HCT116 (cell line): Measurements from ENCODE around the gene CPOX. TPM values are rescaled to one million over a fixed set of nuclear protein-coding genes. Genes with fewer than 3 reads are reported as not detected.

ENCODE experiments used
- ATAC-seq: fragments of 200-7000 bp; cut with Tn5 transposase; 2 replicates; pipeline ENCODE4 v1.9.1; 2020; ENCODE audit warnings: mild to moderate bottlenecking, moderate library complexity
- BruUV-seq: library from RNA; stranded (reverse); fragments of 400-500 nt; replicated peaks from 2 replicates; lab custom pipeline; 2021; lab: Mats Ljungman, UMichigan
- CTCF ChIA-PET: fragments of 300-600 bp; sonication (Branson Sonifier 250); formaldehyde crosslinking; loops from one replicate; lab custom pipeline; 2021; ENCODE audit warnings: antibody characterized with exemption; lab: Charles Lee
- POLR2A ChIA-PET: fragments of 300-600, 350-600 bp; sonication (Branson Sonifier 250); formaldehyde crosslinking; loops from one replicate; lab custom pipeline; 2021; ENCODE audit warnings: antibody characterized with exemption; lab: Charles Lee
- RAD21 ChIA-PET, 2 experiments: fragments of 300-600 bp; sonication (Branson Sonifier 250); formaldehyde crosslinking; loops; one replicate each; lab custom pipeline; 2023; ENCODE audit warnings: low total read pairs in 2 of 2; ENCODE audit not compliant: uncharacterized antibody in 2 of 2, unreplicated experiment in 2 of 2, low non-redundant PET in 1 of 2; lab: Charles Lee
- DNase-seq: peaks from one replicate; pipeline ENCODE4 v3.0.0-alpha.2; 2010; ENCODE audit warnings: low read depth, low spot score
- H2AFZ ChIP-seq: fragments of 200-600 bp; shearing (Covaris generic), sonication (generic); 2 replicates; pipeline ENCODE4 v1.6.1; 2017; ENCODE audit warnings: low read depth, mixed run types, mixed read lengths, antibody characterized with exemption, low read length; ENCODE audit not compliant: poor library complexity, severe bottlenecking
- H3K27ac ChIP-seq: 2 replicates; pipeline ENCODE4 v1.5.1; 2012; ENCODE audit warnings: low read depth, low read length
- H3K27me3 ChIP-seq: fragments of 200-600 bp; sonication (generic); 2 replicates; pipeline ENCODE4 v1.6.1; 2016; ENCODE audit warnings: mixed run types, low read length, mixed read lengths; ENCODE audit not compliant: insufficient read depth
- H3K36me3 ChIP-seq, 2 experiments: fragments of 200-500 bp in 1 of 2; fragments of 200-600 bp in 1 of 2; sonication (Bioruptor generic) in 1 of 2; sonication (generic) in 1 of 2; 2 replicates each; pipeline versions ENCODE4 v1.5.1 to v1.6.1; 2014 to 2016; ENCODE audit warnings: low read length in 2 of 2, inconsistent platforms in 1 of 2, mixed read lengths in 1 of 2, mixed run types in 1 of 2; ENCODE audit not compliant: insufficient read depth in 2 of 2, control insufficient read depth in 1 of 2
- H3K4me1 ChIP-seq, 2 experiments: fragments of 200-600 bp in 1 of 2; sonication (generic) in 1 of 2; 2 replicates each; pipeline versions ENCODE4 v1.5.1 to v1.6.1; 2012 to 2017; ENCODE audit warnings: low read length in 2 of 2, inconsistent platforms in 1 of 2, mild to moderate bottlenecking in 1 of 2, mixed read lengths in 1 of 2, mixed run types in 1 of 2, moderate library complexity in 1 of 2; ENCODE audit not compliant: insufficient read depth in 2 of 2, control insufficient read depth in 1 of 2
- H3K4me2 ChIP-seq: fragments of 200-600 bp; sonication (generic); 2 replicates; pipeline ENCODE4 v1.6.1; 2017; ENCODE audit warnings: mixed run types, low read length, mixed read lengths
- H3K4me3 ChIP-seq, 2 experiments: fragments of 200-600 bp in 1 of 2; sonication (generic) in 1 of 2; replicated peaks in 1 of 2; 2 replicates each; pipeline ENCODE4 v1.5.1; 2011 to 2016; ENCODE audit warnings: low read length in 2 of 2, control low read depth in 1 of 2, low read depth in 1 of 2, mild to moderate bottlenecking in 1 of 2, mixed read lengths in 1 of 2, mixed run types in 1 of 2
- H3K79me2 ChIP-seq: fragments of 200-600 bp; sonication (generic); 2 replicates; pipeline ENCODE4 v1.6.1; 2017; ENCODE audit warnings: mild to moderate bottlenecking, mixed run types, low read length, moderate library complexity, mixed read lengths; ENCODE audit not compliant: insufficient read depth
- H3K9ac ChIP-seq: fragments of 200-600 bp; sonication (generic); 2 replicates; pipeline ENCODE4 v1.6.1; 2016; ENCODE audit warnings: low read length, mixed read lengths
- H3K9me2 ChIP-seq: fragments of 200-600 bp; sonication (generic), shearing (Covaris generic); 2 replicates; pipeline ENCODE4 v1.6.1; 2017; ENCODE audit warnings: mixed run types, mild to moderate bottlenecking, moderate library complexity; ENCODE audit not compliant: insufficient read depth
- H3K9me3 ChIP-seq, 2 experiments: fragments of 200-500 bp in 1 of 2; fragments of 200-600 bp in 1 of 2; sonication (Bioruptor generic) in 1 of 2; sonication (generic) in 1 of 2; 2 replicates each; pipeline ENCODE4 v1.6.1; 2014 to 2017; ENCODE audit warnings: low read length in 2 of 2, mixed read lengths in 2 of 2, inconsistent platforms in 1 of 2, low read depth in 1 of 2, mild to moderate bottlenecking in 1 of 2, mixed run types in 1 of 2, moderate library complexity in 1 of 2; ENCODE audit not compliant: control insufficient read depth in 1 of 2, insufficient read depth in 1 of 2
- H4K20me1 ChIP-seq: fragments of 200-600 bp; sonication (generic), shearing (Covaris generic); 2 replicates; pipeline ENCODE4 v1.6.1; 2017; ENCODE audit warnings: mixed run types, mild to moderate bottlenecking, moderate library complexity; ENCODE audit not compliant: insufficient read depth
- CBX3 ChIP-seq: IDR thresholded peaks from 2 replicates; pipeline ENCODE4 v1.6.1; 2012; ENCODE audit warnings: low read depth
- EGR1 ChIP-seq: IDR thresholded peaks from 2 replicates; pipeline ENCODE4 v1.6.1; 2012; ENCODE audit warnings: low read depth
- EZH2 ChIP-seq: fragments of 200-600 bp; sonication (generic); IDR thresholded peaks from 2 replicates; pipeline ENCODE4 v1.6.1; 2017; ENCODE audit warnings: antibody characterized with exemption, mixed run types
- JUND ChIP-seq: IDR thresholded peaks from 2 replicates; pipeline ENCODE4 v1.6.1; 2012
- RAD21 ChIP-seq: IDR thresholded peaks from 2 replicates; pipeline ENCODE4 v1.6.1; 2012; ENCODE audit warnings: low read depth, mild to moderate bottlenecking
- SIN3A ChIP-seq: IDR thresholded peaks from 2 replicates; pipeline ENCODE4 v1.6.1; 2012; ENCODE audit warnings: low read depth
- SP1 ChIP-seq: IDR thresholded peaks from 2 replicates; pipeline ENCODE4 v1.6.1; 2012; ENCODE audit warnings: low read depth
- SRF ChIP-seq: IDR thresholded peaks from 2 replicates; pipeline ENCODE4 v1.6.1; 2012; ENCODE audit warnings: low read depth
- TCF7L2 ChIP-seq: IDR thresholded peaks from 2 replicates; pipeline ENCODE4 v1.7.0; 2011; ENCODE audit warnings: borderline replicate concordance, inconsistent platforms; ENCODE audit not compliant: insufficient read depth, insufficient read length; ENCODE audit errors: extremely low read depth
- ZFX ChIP-seq: fragments of 450-650 bp; IDR thresholded peaks from 2 replicates; pipeline ENCODE4 v1.6.1; 2017
- intact Hi-C: fragments of 100-400 bp; cut with micrococcal nuclease; formaldehyde crosslinking; loops from 2 replicates; pipeline ENCODE4 v1.10.0; 2022
- total RNA-seq: library from RNA; stranded (reverse); gene quantifications from one replicate; pipeline ENCODE4 v1.2.1, GENCODE V29; 2021; ENCODE audit not compliant: unreplicated experiment
- TF ChIP-seq, protein P1 (sequence below): IDR thresholded peaks from 2 replicates; pipeline ENCODE4 v1.6.1; 2011; ENCODE audit warnings: mild to moderate bottlenecking, low read length, moderate library complexity; ENCODE audit not compliant: insufficient replicate concordance; ENCODE audit errors: extremely low read depth
- TF ChIP-seq, protein P2 (sequence below): IDR thresholded peaks from 2 replicates; pipeline ENCODE4 v1.6.1; 2012

CPOX gene
- total RNA-seq, 1 experiment from 2014 or later = 353 TPM

DNA sequence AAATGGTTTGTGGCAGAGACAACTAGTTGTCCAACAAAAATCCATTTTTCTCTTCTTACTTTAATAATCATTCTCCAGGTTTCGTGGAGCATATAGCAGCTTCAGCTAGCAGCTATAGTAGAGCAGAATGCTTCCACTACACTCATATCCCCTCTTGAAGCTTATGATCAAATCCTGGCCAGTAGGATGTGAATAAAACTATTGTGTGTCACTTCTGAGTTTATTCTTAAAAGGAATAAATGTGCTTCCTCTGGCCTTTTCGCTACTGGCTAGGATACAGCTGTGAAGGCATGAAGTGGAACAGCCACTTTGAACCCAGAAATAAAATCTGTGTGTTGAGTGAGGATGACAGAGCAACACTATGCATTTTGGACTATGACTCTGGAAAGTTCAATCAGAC, 7.8 kb upstream of the CPOX start:
- H3K9ac ChIP-seq = no peak overlapping the region
- H2AFZ ChIP-seq = peak overlapping the region; percentile 75
- H3K4me1 ChIP-seq = no peaks in the 10 kb centered on the region; a peak in 1 of 4 replicates
- H3K79me2 ChIP-seq = no peaks in the 10 kb centered on the region
- no peaks in the 10 kb centered on the region for H3K9me3 ChIP-seq
- H3K27me3 ChIP-seq = no peaks in the 10 kb centered on the region
- no peak for DNase-seq
- BruUV-seq = no TSS peak
- no peak overlapping the region for H3K4me2 ChIP-seq
- no peak overlapping the region for H3K27ac ChIP-seq
- no peaks in the 10 kb centered on the region for H3K9me2 ChIP-seq
- no peaks in the 10 kb centered on the region for H4K20me1 ChIP-seq
- CTCF ChIA-PET = interaction anchor here (1.3 to 4.5 kb wide), 8 partner anchors 9 to 393 kb away, joined by 3 to 130 read pairs (median 18); partner anchors contain the start of gene CPOX
- RAD21 ChIA-PET = interaction anchor here in 1 of 2 experiments (0.7 to 1.1 kb wide), 2 partner anchors 192 to 194 kb away, joined by 3 to 5 read pairs; no protein-coding TSS in a partner anchor
- H3K4me3 ChIP-seq = no peak overlapping the region
- TF ChIP-seq SIN3A = no peak
- TF ChIP-seq SP1 = no peak
- TF ChIP-seq, protein P1, sequence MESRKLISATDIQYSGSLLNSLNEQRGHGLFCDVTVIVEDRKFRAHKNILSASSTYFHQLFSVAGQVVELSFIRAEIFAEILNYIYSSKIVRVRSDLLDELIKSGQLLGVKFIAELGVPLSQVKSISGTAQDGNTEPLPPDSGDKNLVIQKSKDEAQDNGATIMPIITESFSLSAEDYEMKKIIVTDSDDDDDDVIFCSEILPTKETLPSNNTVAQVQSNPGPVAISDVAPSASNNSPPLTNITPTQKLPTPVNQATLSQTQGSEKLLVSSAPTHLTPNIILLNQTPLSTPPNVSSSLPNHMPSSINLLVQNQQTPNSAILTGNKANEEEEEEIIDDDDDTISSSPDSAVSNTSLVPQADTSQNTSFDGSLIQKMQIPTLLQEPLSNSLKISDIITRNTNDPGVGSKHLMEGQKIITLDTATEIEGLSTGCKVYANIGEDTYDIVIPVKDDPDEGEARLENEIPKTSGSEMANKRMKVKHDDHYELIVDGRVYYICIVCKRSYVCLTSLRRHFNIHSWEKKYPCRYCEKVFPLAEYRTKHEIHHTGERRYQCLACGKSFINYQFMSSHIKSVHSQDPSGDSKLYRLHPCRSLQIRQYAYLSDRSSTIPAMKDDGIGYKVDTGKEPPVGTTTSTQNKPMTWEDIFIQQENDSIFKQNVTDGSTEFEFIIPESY = no peak
- no peak for TF ChIP-seq EZH2
- TF ChIP-seq EGR1 = no peak
- TF ChIP-seq CBX3 = no peak
- TF ChIP-seq TCF7L2 = no peak
- no peak for TF ChIP-seq JUND
- no peak for TF ChIP-seq SRF
- TF ChIP-seq ZFX = no peak
- TF ChIP-seq, protein P2, sequence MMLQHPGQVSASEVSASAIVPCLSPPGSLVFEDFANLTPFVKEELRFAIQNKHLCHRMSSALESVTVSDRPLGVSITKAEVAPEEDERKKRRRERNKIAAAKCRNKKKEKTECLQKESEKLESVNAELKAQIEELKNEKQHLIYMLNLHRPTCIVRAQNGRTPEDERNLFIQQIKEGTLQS = no peak
- TF ChIP-seq RAD21 = no peak
- intact Hi-C loops = loop anchor here (5.0 kb wide), 2 partner anchors 196 to 1151 kb away; no protein-coding TSS in a partner anchor
- no peaks in the 10 kb centered on the region for H3K36me3 ChIP-seq
- no peak for ATAC-seq
- POLR2A ChIA-PET = no interaction called here
